Subcutaneous adipose tissue (tissue), 4 donors: Measurements from ENCODE around the gene TSHB. TPM values are rescaled to one million over a fixed set of nuclear protein-coding genes. Genes with fewer than 3 reads are reported as not detected.

Experiments used
- total RNA-seq, 4 donors: library from RNA; depleted of rRNA; stranded (reverse); fragments of >200 nt; gene quantifications; one replicate each; pipeline ENCODE4 v1.1.0, GENCODE V29; 2016
- TF ChIP-seq, protein P1 (sequence below): fragments of 450-650 bp; IDR thresholded peaks from one replicate; pipeline ENCODE4 v1.5.1; 2016; ENCODE audit warnings: low read depth, mild to moderate bottlenecking, control low read depth, antibody characterized with exemption, moderate library complexity

TSHB gene
- total RNA-seq, 4 donors from 2014 or later, result not detected

GRCh38 chr1:115040501-115040900 is 10.9 kb downstream of the TSHB start:
- TF ChIP-seq, protein P1, sequence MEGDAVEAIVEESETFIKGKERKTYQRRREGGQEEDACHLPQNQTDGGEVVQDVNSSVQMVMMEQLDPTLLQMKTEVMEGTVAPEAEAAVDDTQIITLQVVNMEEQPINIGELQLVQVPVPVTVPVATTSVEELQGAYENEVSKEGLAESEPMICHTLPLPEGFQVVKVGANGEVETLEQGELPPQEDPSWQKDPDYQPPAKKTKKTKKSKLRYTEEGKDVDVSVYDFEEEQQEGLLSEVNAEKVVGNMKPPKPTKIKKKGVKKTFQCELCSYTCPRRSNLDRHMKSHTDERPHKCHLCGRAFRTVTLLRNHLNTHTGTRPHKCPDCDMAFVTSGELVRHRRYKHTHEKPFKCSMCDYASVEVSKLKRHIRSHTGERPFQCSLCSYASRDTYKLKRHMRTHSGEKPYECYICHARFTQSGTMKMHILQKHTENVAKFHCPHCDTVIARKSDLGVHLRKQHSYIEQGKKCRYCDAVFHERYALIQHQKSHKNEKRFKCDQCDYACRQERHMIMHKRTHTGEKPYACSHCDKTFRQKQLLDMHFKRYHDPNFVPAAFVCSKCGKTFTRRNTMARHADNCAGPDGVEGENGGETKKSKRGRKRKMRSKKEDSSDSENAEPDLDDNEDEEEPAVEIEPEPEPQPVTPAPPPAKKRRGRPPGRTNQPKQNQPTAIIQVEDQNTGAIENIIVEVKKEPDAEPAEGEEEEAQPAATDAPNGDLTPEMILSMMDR, result no peak

GRCh38 chr1:115041654-115042053 is 12.0 kb downstream of the TSHB start:
- TF ChIP-seq, protein P1, result no peak

DNA sequence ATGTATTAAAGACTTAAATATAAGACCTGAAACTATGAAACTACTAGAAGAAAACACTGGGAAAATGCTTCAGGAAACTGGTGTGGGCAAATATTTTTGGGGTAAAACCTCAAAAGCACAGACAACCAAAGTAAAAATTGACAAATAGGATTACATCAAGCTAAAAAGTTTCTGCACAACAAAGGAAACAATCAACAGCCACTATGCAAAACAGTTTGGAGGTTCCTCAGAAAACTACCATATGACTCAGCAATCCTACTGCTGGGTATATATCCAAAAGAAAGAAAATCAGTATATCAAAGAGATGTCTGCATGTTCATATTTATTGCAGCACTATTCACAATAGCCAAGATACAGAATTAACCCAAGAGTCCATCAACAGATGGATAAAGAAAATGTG is 17.1 kb downstream of the TSHB start:
- TF ChIP-seq, protein P1, result no peak

- TF ChIP-seq, protein P1, result no peak
Measured at GRCh38 chr1:115051850-115052249, 22.2 kb downstream of the TSHB start.

DNA sequence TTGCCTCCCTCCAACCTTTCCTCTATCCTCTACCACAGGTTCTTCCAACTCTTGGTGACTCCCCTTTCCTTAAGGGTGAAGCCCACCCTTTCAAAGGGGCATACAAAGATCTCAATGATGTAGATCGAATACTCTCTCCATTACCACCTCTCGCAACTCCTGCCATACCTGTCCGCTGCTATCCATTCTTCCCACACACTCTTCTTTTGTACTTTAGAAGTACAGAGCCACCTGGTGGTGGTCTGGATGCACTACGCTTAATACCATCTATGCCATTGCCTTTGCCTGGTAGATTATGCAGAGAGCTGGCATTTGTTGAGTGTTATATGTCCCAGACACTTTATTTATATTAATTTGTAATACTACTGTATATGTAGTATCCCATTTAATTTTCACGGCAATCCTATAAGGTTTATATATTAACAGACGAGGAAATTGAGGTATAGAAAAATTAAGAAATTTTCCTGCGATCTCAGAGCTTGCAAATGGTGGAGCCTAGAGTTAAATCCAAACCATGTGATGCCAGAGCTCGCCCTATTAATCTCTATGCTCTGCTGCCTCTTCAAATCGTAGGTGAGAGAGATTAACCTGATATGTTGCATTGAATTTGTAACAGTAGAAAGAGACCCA is 22.9 kb downstream of the TSHB start:
- TF ChIP-seq, protein P1, result no peak

DNA sequence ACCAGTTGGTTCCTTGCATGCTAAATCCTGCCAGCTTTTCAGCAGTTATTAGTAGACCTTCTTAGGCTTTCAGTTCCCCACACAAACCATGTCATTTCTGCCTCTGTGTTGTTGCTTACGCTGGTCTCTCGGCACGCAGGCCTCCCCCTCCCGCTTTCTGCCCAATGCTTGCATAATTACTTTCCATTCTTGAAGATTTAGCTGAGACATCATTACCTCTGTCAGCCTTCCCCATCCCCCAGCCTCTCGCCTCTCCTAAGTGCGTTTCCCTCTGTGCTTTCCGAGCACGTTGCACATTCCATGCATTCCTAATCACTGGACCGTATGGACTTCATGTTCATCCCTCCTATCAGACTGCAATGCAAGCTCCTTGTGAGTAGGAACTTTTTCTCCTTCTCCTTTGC is 26.8 kb downstream of the TSHB start:
- TF ChIP-seq, protein P1, result no peak

GRCh38 chr1:115057661-115058254 is 28.1 kb downstream of the TSHB start:
- TF ChIP-seq, protein P1, result no peak
